ENCODE results near the gene CBLC.

- TF ChIP-seq CTCF (IDR thresholded peaks at IDR 0.05; ENCODE audit: borderline replicate concordance, extremely low read depth, low read length, poor library complexity, severe bottlenecking), result peak; percentile 91
- TF ChIP-seq EZH2 (IDR thresholded peaks at IDR 0.05; ENCODE audit: borderline replicate concordance, low read depth, low read length, severe bottlenecking), result no peak
Observed at GRCh38 chr19:44845612-44846454, 68.1 kb downstream of the CBLC start, which contains the start of gene NECTIN2.

Measured in DND-41 (cell line).